Measurements from ENCODE around the gene TNIK. TPM values are rescaled to one million over a fixed set of nuclear protein-coding genes. Genes with fewer than 3 reads are reported as not detected.

The TNIK gene
- total and polyA plus RNA-seq, 2 of the 4 experiments (the other 2 are of a cell fraction) = 3.4 to 6.3 TPM

DNA sequence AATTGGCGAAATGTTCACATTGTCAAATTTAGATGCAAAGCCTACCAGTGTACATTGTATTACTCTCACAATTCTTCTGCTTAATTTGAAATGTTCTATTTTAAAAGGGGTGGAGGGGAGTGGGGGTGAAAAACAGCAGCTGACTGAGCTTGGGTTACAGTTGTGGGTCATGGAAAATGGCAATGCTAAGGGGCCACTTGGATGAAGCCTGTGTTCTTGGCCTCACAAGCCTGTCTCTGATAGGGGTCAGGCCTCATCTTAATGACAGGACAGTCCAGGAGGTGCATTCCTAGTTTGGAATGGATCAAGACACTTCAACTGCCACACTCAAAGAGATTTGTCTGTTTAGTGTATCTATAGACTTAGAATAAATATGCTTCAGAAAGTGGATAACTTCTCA lies 158.2 kb downstream of the TNIK start:
- intact Hi-C loops (cut with micrococcal nuclease) = no loop called here
- H3K56ac ChIP-seq (ENCODE audit: extremely low read depth, insufficient read depth, low read length) = no peak overlapping the region
- no CpG with 5 or more reads among the region's 1 CpG for WGBS, 2 experiments (ENCODE audit: extremely low coverage in 2 of 2, insufficient read length in 1 of 2)

More for the DNA sequence above, 158.2 kb downstream of the TNIK start:
- no peak overlapping the region for H2BK20ac ChIP-seq (ENCODE audit: low read depth, low read length)
- H3K79me1 ChIP-seq (ENCODE audit: low read depth in 1 of 2, low read length in 2 of 2) = no peaks in the 10 kb centered on the region
- no peak overlapping the region for H2AFZ ChIP-seq (replicated peaks; ENCODE audit: low read length, poor library complexity)
- dilution Hi-C loops (cut with HindIII; ENCODE audit: low sequenced_read_pairs, unreplicated experiment) = no loop called here
- DNase-seq (no peak), ATAC-seq (ENCODE audit: low read depth) (no peak)
- no peak overlapping the region for H3K4me3 ChIP-seq (ENCODE audit: insufficient read depth, low read depth, low read length)
- H3K9me1 ChIP-seq (ENCODE audit: insufficient read depth, low read length) = no peaks in the 10 kb centered on the region
- ChIA-PET POLR2A (ENCODE audit: unreplicated experiment) (no interaction called here), CTCF (no interaction called here)
- peaks cover 2% of the 10 kb centered on the region; the same call in 1 of the 2 replicates for H3K27me3 ChIP-seq (ENCODE audit: control insufficient read depth, insufficient read depth, low read length)
- in situ Hi-C loops (cut with MboI; ENCODE audit: low sequenced_read_pairs) = no loop called here
- no peak overlapping the region for H4K5ac ChIP-seq (ENCODE audit: low read depth, low read length)
- no peak overlapping the region for H2BK15ac ChIP-seq (ENCODE audit: low read depth, low read length)
- no peak overlapping the region for H3K9ac ChIP-seq (ENCODE audit: low read depth, low read length)
- TF ChIP-seq MAFK (IDR thresholded peaks at IDR 0.05; ENCODE audit: low read depth, low read length) = no peak
- TF ChIP-seq, protein P1, sequence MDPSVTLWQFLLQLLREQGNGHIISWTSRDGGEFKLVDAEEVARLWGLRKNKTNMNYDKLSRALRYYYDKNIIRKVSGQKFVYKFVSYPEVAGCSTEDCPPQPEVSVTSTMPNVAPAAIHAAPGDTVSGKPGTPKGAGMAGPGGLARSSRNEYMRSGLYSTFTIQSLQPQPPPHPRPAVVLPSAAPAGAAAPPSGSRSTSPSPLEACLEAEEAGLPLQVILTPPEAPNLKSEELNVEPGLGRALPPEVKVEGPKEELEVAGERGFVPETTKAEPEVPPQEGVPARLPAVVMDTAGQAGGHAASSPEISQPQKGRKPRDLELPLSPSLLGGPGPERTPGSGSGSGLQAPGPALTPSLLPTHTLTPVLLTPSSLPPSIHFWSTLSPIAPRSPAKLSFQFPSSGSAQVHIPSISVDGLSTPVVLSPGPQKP (IDR thresholded peaks at IDR 0.05; ENCODE audit: borderline replicate concordance, low read depth, low read length) = no peak
- TF ChIP-seq BHLHE40 (IDR thresholded peaks at IDR 0.05; ENCODE audit: low read depth, low read length) = no peak
- no peak for TF ChIP-seq RFX5 (IDR thresholded peaks at IDR 0.05; ENCODE audit: low read depth, low read length)
- TF ChIP-seq, protein P2, sequence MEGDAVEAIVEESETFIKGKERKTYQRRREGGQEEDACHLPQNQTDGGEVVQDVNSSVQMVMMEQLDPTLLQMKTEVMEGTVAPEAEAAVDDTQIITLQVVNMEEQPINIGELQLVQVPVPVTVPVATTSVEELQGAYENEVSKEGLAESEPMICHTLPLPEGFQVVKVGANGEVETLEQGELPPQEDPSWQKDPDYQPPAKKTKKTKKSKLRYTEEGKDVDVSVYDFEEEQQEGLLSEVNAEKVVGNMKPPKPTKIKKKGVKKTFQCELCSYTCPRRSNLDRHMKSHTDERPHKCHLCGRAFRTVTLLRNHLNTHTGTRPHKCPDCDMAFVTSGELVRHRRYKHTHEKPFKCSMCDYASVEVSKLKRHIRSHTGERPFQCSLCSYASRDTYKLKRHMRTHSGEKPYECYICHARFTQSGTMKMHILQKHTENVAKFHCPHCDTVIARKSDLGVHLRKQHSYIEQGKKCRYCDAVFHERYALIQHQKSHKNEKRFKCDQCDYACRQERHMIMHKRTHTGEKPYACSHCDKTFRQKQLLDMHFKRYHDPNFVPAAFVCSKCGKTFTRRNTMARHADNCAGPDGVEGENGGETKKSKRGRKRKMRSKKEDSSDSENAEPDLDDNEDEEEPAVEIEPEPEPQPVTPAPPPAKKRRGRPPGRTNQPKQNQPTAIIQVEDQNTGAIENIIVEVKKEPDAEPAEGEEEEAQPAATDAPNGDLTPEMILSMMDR (conservative IDR thresholded peaks at IDR 0.05; ENCODE audit: low read depth, low read length) = no peak
- no peak for TF ChIP-seq CHD1 (IDR thresholded peaks at IDR 0.05; ENCODE audit: low read depth, low read length)
- no peak for TF ChIP-seq SMC3 (IDR thresholded peaks at IDR 0.05; ENCODE audit: low read depth, low read length)
- no peak for TF ChIP-seq NFE2L2 (IDR thresholded peaks at IDR 0.05; ENCODE audit: low read depth, low read length)
- TF ChIP-seq RCOR1 (IDR thresholded peaks at IDR 0.05; ENCODE audit: insufficient replicate concordance, low read length) = no peak
- no peak for TF ChIP-seq FOS (IDR thresholded peaks at IDR 0.05; ENCODE audit: low read depth, low read length)
- TF ChIP-seq MAZ (IDR thresholded peaks at IDR 0.05; ENCODE audit: borderline replicate concordance, low read depth, low read length) = no peak
- no peak for TF ChIP-seq POLR2A (IDR thresholded peaks at IDR 0.05; ENCODE audit: low read depth, low read length)
- TF ChIP-seq, protein P3, sequence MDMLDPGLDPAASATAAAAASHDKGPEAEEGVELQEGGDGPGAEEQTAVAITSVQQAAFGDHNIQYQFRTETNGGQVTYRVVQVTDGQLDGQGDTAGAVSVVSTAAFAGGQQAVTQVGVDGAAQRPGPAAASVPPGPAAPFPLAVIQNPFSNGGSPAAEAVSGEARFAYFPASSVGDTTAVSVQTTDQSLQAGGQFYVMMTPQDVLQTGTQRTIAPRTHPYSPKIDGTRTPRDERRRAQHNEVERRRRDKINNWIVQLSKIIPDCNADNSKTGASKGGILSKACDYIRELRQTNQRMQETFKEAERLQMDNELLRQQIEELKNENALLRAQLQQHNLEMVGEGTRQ (IDR thresholded peaks at IDR 0.05; ENCODE audit: low read depth, low read length) = no peak
- no peak for TF ChIP-seq MXI1 (IDR thresholded peaks at IDR 0.05; ENCODE audit: borderline replicate concordance, low read depth, low read length)
- H3K18ac ChIP-seq (ENCODE audit: low read depth, low read length) = no peak overlapping the region
- H3K4ac ChIP-seq (ENCODE audit: low read depth, low read length) = no peak overlapping the region
- no peak overlapping the region for H4K8ac ChIP-seq (ENCODE audit: low read depth in 2 of 2, low read length in 2 of 2)
- no peak overlapping the region for H2BK120ac ChIP-seq (ENCODE audit: low read depth, low read length)
- H3K14ac ChIP-seq (replicated peaks; ENCODE audit: low read depth, low read length) = no peak overlapping the region
- H2AK5ac ChIP-seq (ENCODE audit: low read depth, low read length) = no peak overlapping the region
- H3K9me3 ChIP-seq (ENCODE audit: control insufficient read depth, insufficient read depth, low read length) = no peaks in the 10 kb centered on the region
- no TSS peak for BruUV-seq (replicated peaks)
- no peak overlapping the region for H3K23ac ChIP-seq (ENCODE audit: low read depth, low read length)
- no peak overlapping the region for H3K4me2 ChIP-seq (ENCODE audit: low read depth, low read length)
- no peaks in the 10 kb centered on the region for H3K36me3 ChIP-seq (ENCODE audit: control insufficient read depth, insufficient read depth, low read length)
- H4K91ac ChIP-seq (ENCODE audit: insufficient read depth, low read depth, low read length) = no peak overlapping the region
- no peaks in the 10 kb centered on the region; the same call in 1 of the 2 replicates for H3K4me1 ChIP-seq (ENCODE audit: control insufficient read depth, insufficient read depth, low read length)
- no peaks in the 10 kb centered on the region; the same call in 1 of the 2 replicates for H4K20me1 ChIP-seq (ENCODE audit: insufficient read depth, low read length)
- peak overlapping the region; percentile 66 for H2AK9ac ChIP-seq (replicated peaks; ENCODE audit: low read depth, low read length, poor library complexity)
- no peak overlapping the region for H3K27ac ChIP-seq (ENCODE audit: insufficient read depth, low read length)
- no peak overlapping the region for H2BK5ac ChIP-seq (ENCODE audit: low read depth, low read length, poor library complexity, severe bottlenecking)

All from IMR-90 (cell line).